ENCODE results near the gene SGMS1.

GRCh38 chr10:50322077-50322476 lies 301.7 kb downstream of the SGMS1 start:
- TF ChIP-seq REST (IDR thresholded peaks at IDR 0.05; ENCODE audit: insufficient read depth in 1 of 2, low read depth in 2 of 2, low read length in 2 of 2) (no peak), POLR2AphosphoS5 (IDR thresholded peaks at IDR 0.05; ENCODE audit: low read depth, low read length) (no peak), SIN3A (IDR thresholded peaks at IDR 0.05; ENCODE audit: borderline replicate concordance, insufficient read depth, low read length) (no peak)
